Measurements from ENCODE around the gene MYOM3.

DNA sequence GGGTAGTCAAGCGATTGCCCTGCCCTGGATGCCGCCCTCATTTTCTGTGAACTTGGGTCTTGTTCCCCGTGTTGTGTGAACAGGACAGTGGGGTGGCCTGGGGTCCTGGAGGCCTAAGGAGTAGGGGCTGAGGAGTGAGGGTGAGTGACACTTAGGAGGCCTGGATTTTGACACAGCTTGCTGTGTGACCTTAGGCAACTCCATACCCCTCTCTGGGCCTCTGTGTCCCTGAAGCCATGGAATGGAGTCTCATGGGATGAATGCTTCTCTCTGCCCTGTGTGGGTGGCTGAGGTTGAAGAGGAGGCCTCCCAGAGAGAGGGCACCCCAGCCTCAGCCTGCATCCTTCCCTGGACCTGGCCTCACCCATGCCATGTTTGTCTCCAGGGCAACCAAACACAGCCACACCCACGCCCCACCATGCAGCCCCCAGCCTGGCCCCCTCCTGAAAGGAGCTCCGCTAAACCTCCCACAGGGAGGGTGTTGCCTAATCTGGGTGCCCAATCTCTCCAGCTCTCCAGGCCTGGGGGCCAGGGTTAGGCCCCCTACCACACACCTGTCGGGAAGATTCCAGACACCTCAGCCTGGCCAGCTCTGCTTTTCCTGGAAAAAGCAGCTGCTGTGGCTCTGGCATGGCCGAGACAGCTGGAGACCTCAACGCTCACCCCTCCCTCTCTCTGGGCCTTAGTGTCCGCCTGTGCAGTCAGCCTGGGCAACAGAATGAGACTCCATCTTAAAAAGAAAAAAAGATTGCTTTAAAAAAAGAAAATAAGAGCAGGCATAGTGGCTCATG is 9.9 kb downstream of the MYOM3 start:
- TF ChIP-seq, protein P1, sequence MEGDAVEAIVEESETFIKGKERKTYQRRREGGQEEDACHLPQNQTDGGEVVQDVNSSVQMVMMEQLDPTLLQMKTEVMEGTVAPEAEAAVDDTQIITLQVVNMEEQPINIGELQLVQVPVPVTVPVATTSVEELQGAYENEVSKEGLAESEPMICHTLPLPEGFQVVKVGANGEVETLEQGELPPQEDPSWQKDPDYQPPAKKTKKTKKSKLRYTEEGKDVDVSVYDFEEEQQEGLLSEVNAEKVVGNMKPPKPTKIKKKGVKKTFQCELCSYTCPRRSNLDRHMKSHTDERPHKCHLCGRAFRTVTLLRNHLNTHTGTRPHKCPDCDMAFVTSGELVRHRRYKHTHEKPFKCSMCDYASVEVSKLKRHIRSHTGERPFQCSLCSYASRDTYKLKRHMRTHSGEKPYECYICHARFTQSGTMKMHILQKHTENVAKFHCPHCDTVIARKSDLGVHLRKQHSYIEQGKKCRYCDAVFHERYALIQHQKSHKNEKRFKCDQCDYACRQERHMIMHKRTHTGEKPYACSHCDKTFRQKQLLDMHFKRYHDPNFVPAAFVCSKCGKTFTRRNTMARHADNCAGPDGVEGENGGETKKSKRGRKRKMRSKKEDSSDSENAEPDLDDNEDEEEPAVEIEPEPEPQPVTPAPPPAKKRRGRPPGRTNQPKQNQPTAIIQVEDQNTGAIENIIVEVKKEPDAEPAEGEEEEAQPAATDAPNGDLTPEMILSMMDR (IDR thresholded peaks at IDR 0.05), result no peak
- TF ChIP-seq ZFX (IDR thresholded peaks at IDR 0.05; ENCODE audit: borderline replicate concordance), result no peak
